Neutrophil (primary cell): ENCODE measurements around the gene ARAP2.

Experiments used
- H3K27ac ChIP-seq: fragments of 200-600 bp; sonication (generic); 2 replicates; pipeline ENCODE4 v1.5.1; 2016; ENCODE audit warnings: mild to moderate bottlenecking, moderate library complexity
- H3K27me3 ChIP-seq: fragments of 200-600 bp; sonication (generic); 2 replicates; pipeline ENCODE4 v1.6.0; 2016; ENCODE audit warnings: mild to moderate bottlenecking
- H3K36me3 ChIP-seq: fragments of 200-600 bp; sonication (generic); 2 replicates; pipeline ENCODE4 v1.5.1; 2017
- H3K4me1 ChIP-seq, 2 experiments: fragments of 200-600 bp in 1 of 2; sonication (generic) in 1 of 2; 1 replicate in 1 of 2; 2 replicates in 1 of 2; pipeline versions ENCODE4 v1.5.1 to v1.6.1; 2013 to 2016; ENCODE audit warnings: low read depth in 1 of 2, low read length in 1 of 2, mild to moderate bottlenecking in 1 of 2, moderate library complexity in 1 of 2; ENCODE audit not compliant: control insufficient read depth in 1 of 2, insufficient read depth in 1 of 2
- H3K4me3 ChIP-seq, 2 experiments: fragments of 200-600 bp in 1 of 2; sonication (generic) in 1 of 2; 1 replicate in 1 of 2; 2 replicates in 1 of 2; pipeline ENCODE4 v1.5.1; 2013 to 2016; ENCODE audit warnings: low read depth in 1 of 2, low read length in 1 of 2, mild to moderate bottlenecking in 1 of 2, moderate library complexity in 1 of 2
- H3K9me3 ChIP-seq: fragments of 200-600 bp; sonication (generic); 2 replicates; pipeline ENCODE4 v1.5.1; 2016
- CTCF ChIP-seq: fragments of 200-600 bp; sonication (generic); IDR thresholded peaks from 2 replicates; pipeline ENCODE4 v1.5.1; 2016; ENCODE audit warnings: antibody characterized with exemption

The ARAP2 gene

GRCh38 chr4:36130641-36131040 lies 113.7 kb downstream of the ARAP2 start:
- Histone ChIP-seq H3K4me3 (no peak overlapping the region), H3K36me3 (no peaks in the 10 kb centered on the region), H3K27ac (no peak overlapping the region), H3K9me3 (no peaks in the 10 kb centered on the region), H3K27me3 (no peaks in the 10 kb centered on the region), H3K4me1 (peaks cover 31 to 44% of the 10 kb centered on the region in 2 experiments)
- no peak for TF ChIP-seq CTCF

GRCh38 chr4:36128689-36129088 lies 115.6 kb downstream of the ARAP2 start:
- Histone ChIP-seq H3K9me3 (no peaks in the 10 kb centered on the region), H3K4me1 (peaks cover 42 to 55% of the 10 kb centered on the region in 2 experiments), H3K27ac (peak overlapping the region; percentile 67), H3K4me3 (peak overlapping the region in 1 of 2 experiments; percentile 1), H3K27me3 (no peaks in the 10 kb centered on the region), H3K36me3 (no peaks in the 10 kb centered on the region)
- no peak for TF ChIP-seq CTCF

GRCh38 chr4:36123906-36124305 lies 120.4 kb downstream of the ARAP2 start:
- Histone ChIP-seq H3K4me1 (peaks cover 39 to 55% of the 10 kb centered on the region in 2 experiments), H3K9me3 (no peaks in the 10 kb centered on the region), H3K36me3 (no peaks in the 10 kb centered on the region), H3K27me3 (no peaks in the 10 kb centered on the region), H3K4me3 (peak overlapping the region in 1 of 2 experiments; percentile 16), H3K27ac (peak overlapping the region; percentile 76)
- TF ChIP-seq CTCF, result no peak

GRCh38 chr4:36115312-36115711 lies 129.0 kb downstream of the ARAP2 start:
- Histone ChIP-seq H3K4me1 (peaks cover 49 to 78% of the 10 kb centered on the region in 2 experiments), H3K27me3 (no peaks in the 10 kb centered on the region), H3K4me3 (peak overlapping the region in 1 of 2 experiments; percentile 16), H3K36me3 (no peaks in the 10 kb centered on the region), H3K9me3 (no peaks in the 10 kb centered on the region), H3K27ac (peak overlapping the region; percentile 67)
- no peak for TF ChIP-seq CTCF

GRCh38 chr4:36111172-36111571 lies 133.1 kb downstream of the ARAP2 start:
- Histone ChIP-seq H3K27me3 (no peaks in the 10 kb centered on the region), H3K36me3 (peaks cover 5% of the 10 kb centered on the region), H3K4me3 (no peak overlapping the region)

More at GRCh38 chr4:36111172-36111571, 133.1 kb downstream of the ARAP2 start:
- H3K4me1 ChIP-seq, result peaks cover 40 to 64% of the 10 kb centered on the region in 2 experiments
- no peak for TF ChIP-seq CTCF
- no peaks in the 10 kb centered on the region for H3K9me3 ChIP-seq
- peak overlapping the region; percentile 40 for H3K27ac ChIP-seq
